H9 (cell line): Measurements from ENCODE around the gene TGM3. TPM values are rescaled to one million over a fixed set of nuclear protein-coding genes. Genes with fewer than 3 reads are reported as not detected.

Source experiments
- DNase-seq: peaks from one replicate; pipeline ENCODE4 v3.0.0-alpha.2; 2017
- H2AFZ ChIP-seq: one replicate; pipeline ENCODE4 v1.6.1; 2013; ENCODE audit warnings: mild to moderate bottlenecking, low read length, control low read depth, moderate library complexity
- H2AK5ac ChIP-seq: 2 replicates; pipeline ENCODE4 v1.6.1; 2013; ENCODE audit warnings: low read length, control low read depth, mixed read lengths; ENCODE audit not compliant: insufficient read length
- H2BK120ac ChIP-seq: one replicate; pipeline ENCODE4 v1.6.1; 2013; ENCODE audit warnings: low read depth, mild to moderate bottlenecking, low read length, control low read depth, inconsistent platforms; ENCODE audit not compliant: poor library complexity, severe bottlenecking
- H2BK12ac ChIP-seq: 2 replicates; pipeline ENCODE4 v1.6.1; 2013; ENCODE audit warnings: low read length, control low read depth, mixed read lengths, low read depth; ENCODE audit not compliant: insufficient read length
- H2BK15ac ChIP-seq: 2 replicates; pipeline ENCODE4 v1.6.1; 2013; ENCODE audit warnings: low read depth, low read length, control low read depth
- H2BK20ac ChIP-seq: one replicate; pipeline ENCODE4 v1.6.1; 2013; ENCODE audit warnings: low read depth, mild to moderate bottlenecking, low read length, control low read depth, inconsistent platforms; ENCODE audit not compliant: poor library complexity, severe bottlenecking
- H2BK5ac ChIP-seq: 2 replicates; pipeline ENCODE4 v1.6.1; 2013; ENCODE audit warnings: low read length, control low read depth, mixed read lengths; ENCODE audit not compliant: insufficient read length
- H3K14ac ChIP-seq: 2 replicates; pipeline ENCODE4 v1.6.1; 2013; ENCODE audit warnings: low read length, control low read depth; ENCODE audit not compliant: insufficient read depth
- H3K18ac ChIP-seq: 2 replicates; pipeline ENCODE4 v1.6.1; 2013; ENCODE audit warnings: low read depth, mild to moderate bottlenecking, mixed read lengths, low read length, control low read depth; ENCODE audit not compliant: insufficient read length
- H3K23ac ChIP-seq: 2 replicates; pipeline ENCODE4 v1.6.1; 2013; ENCODE audit warnings: low read length, control low read depth, mixed read lengths, low read depth; ENCODE audit not compliant: insufficient read length
- H3K23me2 ChIP-seq: 2 replicates; pipeline ENCODE4 v1.6.1; 2013; ENCODE audit warnings: low read depth, mild to moderate bottlenecking, mixed read lengths, low read length, control low read depth; ENCODE audit not compliant: insufficient read length, poor library complexity, severe bottlenecking
- H3K27ac ChIP-seq: 2 replicates; pipeline ENCODE4 v1.5.1; 2013; ENCODE audit warnings: low read length, control low read depth, mixed read lengths, low read depth; ENCODE audit not compliant: insufficient read length
- H3K27me3 ChIP-seq: 2 replicates; pipeline ENCODE4 v1.6.1; 2013; ENCODE audit warnings: low read length, control low read depth, inconsistent platforms; ENCODE audit not compliant: insufficient read depth
- H3K4ac ChIP-seq: 2 replicates; pipeline ENCODE4 v1.6.1; 2013; ENCODE audit warnings: low read depth, mild to moderate bottlenecking, control low read depth, inconsistent platforms, low read length, moderate library complexity
- H3K4me1 ChIP-seq: 2 replicates; pipeline ENCODE4 v1.6.1; 2013; ENCODE audit warnings: low read length, control low read depth, inconsistent platforms; ENCODE audit not compliant: insufficient read depth
- H3K4me2 ChIP-seq: 2 replicates; pipeline ENCODE4 v1.6.1; 2013; ENCODE audit warnings: low read length, control low read depth, mixed read lengths; ENCODE audit not compliant: insufficient read length, insufficient read depth
- H3K56ac ChIP-seq: 2 replicates; pipeline ENCODE4 v1.6.1; 2013; ENCODE audit warnings: low read depth, mild to moderate bottlenecking, mixed read lengths, low read length, control low read depth; ENCODE audit not compliant: insufficient read length
- H3K79me1 ChIP-seq: 2 replicates; pipeline ENCODE4 v1.6.1; 2013; ENCODE audit warnings: low read depth, mild to moderate bottlenecking, moderate library complexity, low read length, control low read depth, inconsistent platforms; ENCODE audit not compliant: insufficient read depth, poor library complexity, severe bottlenecking
- H3K79me2 ChIP-seq: 2 replicates; pipeline ENCODE4 v1.6.1; 2013; ENCODE audit warnings: low read length, control low read depth, inconsistent platforms; ENCODE audit not compliant: insufficient read depth
- H3K9ac ChIP-seq: 2 replicates; pipeline ENCODE4 v1.6.1; 2013; ENCODE audit warnings: low read length, control low read depth, mixed read lengths; ENCODE audit not compliant: insufficient read length; ENCODE audit errors: extremely low read depth
- H3K9me3 ChIP-seq: one replicate; pipeline ENCODE4 v1.6.1; 2013; ENCODE audit warnings: low read depth, low read length, inconsistent platforms; ENCODE audit not compliant: control insufficient read depth
- H3T11ph ChIP-seq: one replicate; pipeline ENCODE4 v1.6.1; 2013; ENCODE audit warnings: mild to moderate bottlenecking, low read length, control low read depth, inconsistent platforms
- H4K20me1 ChIP-seq: one replicate; pipeline ENCODE4 v1.6.1; 2013; ENCODE audit not compliant: control insufficient read depth, insufficient read length, insufficient read depth
- H4K5ac ChIP-seq: 2 replicates; pipeline ENCODE4 v1.6.1; 2013; ENCODE audit warnings: low read depth, mild to moderate bottlenecking, mixed read lengths, low read length, control low read depth; ENCODE audit not compliant: insufficient read length
- H4K8ac ChIP-seq: replicated peaks from 2 replicates; pipeline ENCODE4 v1.6.1; 2013; ENCODE audit warnings: low read length, control low read depth, mixed read lengths, low read depth; ENCODE audit not compliant: insufficient read length
- H4K91ac ChIP-seq: 2 replicates; pipeline ENCODE4 v1.6.1; 2013; ENCODE audit warnings: low read depth, mild to moderate bottlenecking, moderate library complexity, mixed read lengths, low read length, control low read depth; ENCODE audit not compliant: insufficient read length
- H3K27ac Mint-ChIP-seq, 3 experiments: 2 replicates in 2 of 3; 3 replicates in 1 of 3; pipeline ENCODE4 v1.8.0; 2020 to 2021; ENCODE audit warnings: mixed read lengths in 3 of 3, mild to moderate bottlenecking in 1 of 3, moderate library complexity in 1 of 3
- H3K27me3 Mint-ChIP-seq: 2 replicates; pipeline ENCODE4 v1.8.0; 2021; ENCODE audit warnings: low read depth, mild to moderate bottlenecking, moderate library complexity, mixed read lengths
- H3K36me3 Mint-ChIP-seq, 3 experiments: 2 replicates in 2 of 3; 3 replicates in 1 of 3; pipeline ENCODE4 v1.8.0; 2020 to 2021; ENCODE audit warnings: low read depth in 3 of 3, mixed read lengths in 3 of 3; ENCODE audit not compliant: insufficient read depth in 1 of 3
- H3K4me1 Mint-ChIP-seq, 2 experiments: 2 replicates each; pipeline ENCODE4 v1.8.0; 2020; ENCODE audit warnings: mixed read lengths in 2 of 2
- H3K4me3 Mint-ChIP-seq, 2 experiments: 2 replicates in 1 of 2; 3 replicates in 1 of 2; pipeline ENCODE4 v1.8.0; 2020 to 2021; ENCODE audit warnings: mild to moderate bottlenecking in 2 of 2, mixed read lengths in 2 of 2, moderate library complexity in 1 of 2
- H3K9me3 Mint-ChIP-seq, 2 experiments: 2 replicates in 1 of 2; 3 replicates in 1 of 2; pipeline ENCODE4 v1.8.0; 2020; ENCODE audit warnings: mild to moderate bottlenecking in 2 of 2, mixed read lengths in 2 of 2, moderate library complexity in 1 of 2
- CTCF ChIP-seq: fragments of 200-600 bp; sonication (generic); conservative IDR thresholded peaks from 3 replicates; pipeline ENCODE4 v1.8.0; 2021; ENCODE audit warnings: antibody characterized with exemption, mild to moderate bottlenecking
- WGBS: extraction: QIAGEN DNeasy Blood & Tissue Kit; methylation state at CpG from one replicate; pipeline ENCODE4 v1.1.7; 2013; ENCODE audit warnings: missing lambda C conversion rate, low lambda C conversion rate, mixed read lengths; ENCODE audit not compliant: insufficient read length; ENCODE audit errors: extremely low coverage; 5-methylcytosine and 5-hydroxymethylcytosine counted together
- total RNA-seq: library from RNA; stranded (reverse); gene quantifications from 2 replicates; pipeline ENCODE4 v1.2.1, GENCODE V29; 2021

Gene TGM3
- total RNA-seq, 1 experiment from 2014 or later: not detected

- H2BK15ac ChIP-seq: no peak overlapping the region
- H4K20me1 ChIP-seq: no peaks in the 10 kb centered on the region
- H3K4me1 Mint-ChIP-seq: peaks cover 5 to 6% of the 10 kb centered on the region in 2 experiments; a peak in 3 of 4 replicates
- no peak overlapping the region for H3K18ac ChIP-seq
- no peak overlapping the region for H2BK5ac ChIP-seq
- H3K9me3 Mint-ChIP-seq: peaks cover 4 to 6% of the 10 kb centered on the region in 2 experiments; a peak in 2 of 5 replicates
- no peak overlapping the region; a peak in 1 of 5 replicates for H3K4me3 Mint-ChIP-seq
- H4K91ac ChIP-seq: no peak overlapping the region
- H3K27ac Mint-ChIP-seq: no peak overlapping the region
- no peaks in the 10 kb centered on the region; the same call in 1 of the 2 replicates for H3K4me1 ChIP-seq
- no CpG with 5 or more reads among the region's 5 CpGs for WGBS
- no peak overlapping the region for H3K4ac ChIP-seq
- peak; percentile 26; the same call in 2 of the 3 replicates for TF ChIP-seq CTCF
- no peaks in the 10 kb centered on the region for H3K27me3 Mint-ChIP-seq
- no peak overlapping the region for H2BK120ac ChIP-seq
- H2AK5ac ChIP-seq: no peak overlapping the region
- H3K9me3 ChIP-seq: no peaks in the 10 kb centered on the region
- no peaks in the 10 kb centered on the region; a peak in 1 of 7 replicates for H3K36me3 Mint-ChIP-seq
- H3K79me2 ChIP-seq: no peaks in the 10 kb centered on the region
- H3T11ph ChIP-seq: no peak overlapping the region
- H3K27me3 ChIP-seq: no peaks in the 10 kb centered on the region
- no peaks in the 10 kb centered on the region for H3K23me2 ChIP-seq
- H3K79me1 ChIP-seq: no peaks in the 10 kb centered on the region
- no peak overlapping the region for H2AFZ ChIP-seq
- no peak overlapping the region for H3K23ac ChIP-seq
- H2BK20ac ChIP-seq: no peak overlapping the region
- no peak overlapping the region for H3K56ac ChIP-seq
- H3K27ac ChIP-seq: no peak overlapping the region
- no peak overlapping the region for H3K9ac ChIP-seq
- no peak overlapping the region for H3K4me2 ChIP-seq
- no peak overlapping the region for H4K5ac ChIP-seq
- no peak for DNase-seq
- H2BK12ac ChIP-seq: no peak overlapping the region
- H3K14ac ChIP-seq: no peak overlapping the region
- no peak overlapping the region for H4K8ac ChIP-seq
Measured at GRCh38 chr20:2350606-2351005, 54.8 kb downstream of the TGM3 start.
